ENCODE measurements around the gene COG5. TPM values are rescaled to one million over a fixed set of nuclear protein-coding genes. Genes with fewer than 3 reads are reported as not detected.

COG5 gene
- total RNA-seq, 4 donors from 2014 or later, result 39.7 to 143 (median 98.3) TPM

DNA sequence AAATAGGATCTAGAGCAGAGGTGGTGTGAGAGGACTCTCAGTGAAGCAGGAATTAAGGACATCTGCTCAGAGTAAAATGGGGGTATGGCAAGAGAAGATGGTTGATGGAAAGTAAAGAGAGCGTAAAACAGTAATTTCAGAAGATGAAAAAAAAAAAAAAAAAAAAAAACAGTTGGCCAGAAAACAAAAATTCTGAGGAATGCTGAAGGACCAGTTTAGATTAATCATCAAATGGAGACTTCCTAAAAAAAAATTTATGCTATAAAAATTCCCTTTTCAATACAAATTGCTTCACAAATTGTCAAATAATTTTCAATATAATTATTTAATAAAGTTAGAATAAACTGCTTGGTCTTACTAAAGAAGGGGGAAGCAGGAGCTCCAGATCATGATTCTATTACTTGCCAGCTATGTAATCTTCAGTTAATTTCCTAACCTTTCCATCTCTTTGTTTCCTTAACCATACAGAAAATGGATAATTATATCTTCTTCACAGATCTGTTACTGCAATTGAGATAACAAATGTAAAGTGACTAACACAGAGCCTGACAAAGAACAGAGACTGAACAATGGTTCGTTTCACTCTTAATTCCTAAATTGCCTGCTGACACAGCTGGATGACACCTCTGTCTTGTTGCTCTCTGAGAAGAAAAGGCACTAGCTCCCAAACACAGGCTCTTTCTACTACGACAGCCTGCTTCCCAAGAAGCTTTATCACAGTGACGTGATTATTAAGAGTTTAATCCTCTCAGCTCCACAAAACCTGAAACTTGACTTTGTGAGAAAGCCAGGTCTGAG lies 158.8 kb downstream of the COG5 start:
- DNase-seq, result no peak
- Histone ChIP-seq H3K27ac (no peak overlapping the region), H3K27me3 (no peaks in the 10 kb centered on the region), H3K9me3 (no peaks in the 10 kb centered on the region), H3K36me3 (no peaks in the 10 kb centered on the region), H3K4me1 (no peaks in the 10 kb centered on the region), H3K4me3 (no peak overlapping the region)
- intact Hi-C loops (cut with DNase I; ENCODE audit: low total_unique reads), result no loop called here
- TF ChIP-seq, protein P1, sequence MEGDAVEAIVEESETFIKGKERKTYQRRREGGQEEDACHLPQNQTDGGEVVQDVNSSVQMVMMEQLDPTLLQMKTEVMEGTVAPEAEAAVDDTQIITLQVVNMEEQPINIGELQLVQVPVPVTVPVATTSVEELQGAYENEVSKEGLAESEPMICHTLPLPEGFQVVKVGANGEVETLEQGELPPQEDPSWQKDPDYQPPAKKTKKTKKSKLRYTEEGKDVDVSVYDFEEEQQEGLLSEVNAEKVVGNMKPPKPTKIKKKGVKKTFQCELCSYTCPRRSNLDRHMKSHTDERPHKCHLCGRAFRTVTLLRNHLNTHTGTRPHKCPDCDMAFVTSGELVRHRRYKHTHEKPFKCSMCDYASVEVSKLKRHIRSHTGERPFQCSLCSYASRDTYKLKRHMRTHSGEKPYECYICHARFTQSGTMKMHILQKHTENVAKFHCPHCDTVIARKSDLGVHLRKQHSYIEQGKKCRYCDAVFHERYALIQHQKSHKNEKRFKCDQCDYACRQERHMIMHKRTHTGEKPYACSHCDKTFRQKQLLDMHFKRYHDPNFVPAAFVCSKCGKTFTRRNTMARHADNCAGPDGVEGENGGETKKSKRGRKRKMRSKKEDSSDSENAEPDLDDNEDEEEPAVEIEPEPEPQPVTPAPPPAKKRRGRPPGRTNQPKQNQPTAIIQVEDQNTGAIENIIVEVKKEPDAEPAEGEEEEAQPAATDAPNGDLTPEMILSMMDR (IDR thresholded peaks at IDR 0.05), result no peak
- no peak for TF ChIP-seq POLR2A (IDR thresholded peaks at IDR 0.05)

DNA sequence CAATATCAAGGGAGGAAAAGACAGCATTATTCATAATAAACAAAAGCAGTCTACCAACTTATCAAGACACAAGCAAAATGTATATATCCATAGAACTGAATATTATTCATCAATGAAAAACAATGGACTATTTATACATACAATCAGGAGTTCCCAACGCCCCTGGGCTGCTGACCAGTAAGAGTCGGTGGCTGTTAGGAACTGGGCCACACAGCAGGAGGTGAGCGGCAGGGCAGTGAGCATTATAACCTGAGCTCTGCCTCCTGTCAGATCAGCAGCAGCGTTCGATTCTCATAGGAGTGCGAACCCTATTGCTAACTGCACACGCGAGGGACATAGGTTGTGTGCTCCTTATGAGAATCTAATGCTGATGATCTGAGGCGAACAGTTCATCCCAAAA lies 165.6 kb downstream of the COG5 start:
- H3K27me3 ChIP-seq, result no peaks in the 10 kb centered on the region

DNA sequence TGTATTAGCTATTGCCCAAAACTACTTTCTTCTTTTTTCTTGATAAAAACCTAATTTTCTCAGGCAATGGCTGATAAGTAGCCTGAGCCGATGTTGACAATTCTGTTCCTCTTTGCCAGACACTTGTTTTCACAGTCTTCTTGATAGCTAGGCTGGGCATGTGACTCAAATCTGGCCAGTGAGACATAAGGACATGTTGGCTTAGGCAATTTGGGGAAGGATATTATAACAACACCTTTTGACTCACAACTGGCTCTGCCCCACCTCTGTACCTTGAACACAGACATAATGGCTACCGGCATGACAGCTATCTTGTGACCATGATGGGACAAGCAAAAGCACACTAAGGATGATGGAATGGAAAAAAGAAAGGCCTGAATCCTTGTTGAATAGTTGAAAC lies 166.7 kb downstream of the COG5 start:
- peak overlapping the region in 1 of 2 donors; percentile 72 for H3K27ac ChIP-seq
- no peaks in the 10 kb centered on the region for H3K27me3 ChIP-seq
- no peak for DNase-seq
- intact Hi-C loops (cut with DNase I; ENCODE audit: low total_unique reads), result no loop called here
- no peak for TF ChIP-seq POLR2A (IDR thresholded peaks at IDR 0.05)
- TF ChIP-seq, protein P1 (IDR thresholded peaks at IDR 0.05), result no peak
- no peak overlapping the region for H3K4me3 ChIP-seq
- H3K36me3 ChIP-seq, result no peaks in the 10 kb centered on the region
- H3K4me1 ChIP-seq, result peaks cover 0 to 16% of the 10 kb centered on the region in 2 donors
- no peaks in the 10 kb centered on the region for H3K9me3 ChIP-seq

More for the DNA sequence above, 165.6 kb downstream of the COG5 start:
- Histone ChIP-seq H3K9me3 (no peaks in the 10 kb centered on the region), H3K27ac (no peak overlapping the region), H3K36me3 (no peaks in the 10 kb centered on the region), H3K4me3 (no peak overlapping the region), H3K4me1 (peaks cover 0 to 9% of the 10 kb centered on the region in 2 donors)
- DNase-seq, result no peak
- intact Hi-C loops (cut with DNase I; ENCODE audit: low total_unique reads), result no loop called here
- no peak for TF ChIP-seq POLR2A (IDR thresholded peaks at IDR 0.05)
- TF ChIP-seq, protein P1 (IDR thresholded peaks at IDR 0.05), result no peak

DNA sequence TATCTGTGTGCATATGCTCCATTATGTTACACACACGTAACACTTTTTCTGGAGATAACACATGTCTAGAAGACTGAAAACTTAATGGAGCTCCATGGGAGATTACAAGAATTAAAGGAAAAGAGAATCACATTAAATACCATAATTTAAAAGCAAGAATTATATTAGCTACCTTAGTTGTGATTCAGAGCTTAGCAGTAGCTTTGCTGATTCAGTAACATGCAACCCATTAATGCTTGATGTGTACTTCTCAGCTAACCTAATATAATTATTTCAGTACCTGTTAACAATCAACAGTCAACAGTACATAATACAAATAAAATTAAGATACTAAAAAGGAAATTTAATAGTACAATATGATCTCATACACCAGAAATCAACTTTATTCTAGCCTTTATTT lies 167.6 kb downstream of the COG5 start:
- Histone ChIP-seq H3K4me1 (peaks cover 0 to 17% of the 10 kb centered on the region in 2 donors), H3K27ac (peak overlapping the region in 1 of 2 donors; percentile 72), H3K27me3 (no peaks in the 10 kb centered on the region), H3K36me3 (no peaks in the 10 kb centered on the region), H3K4me3 (no peak overlapping the region), H3K9me3 (no peaks in the 10 kb centered on the region)
- no peak for DNase-seq
- TF ChIP-seq, protein P1 (IDR thresholded peaks at IDR 0.05), result no peak
- TF ChIP-seq POLR2A (IDR thresholded peaks at IDR 0.05), result no peak
- intact Hi-C loops (cut with DNase I; ENCODE audit: low total_unique reads), result no loop called here

DNA sequence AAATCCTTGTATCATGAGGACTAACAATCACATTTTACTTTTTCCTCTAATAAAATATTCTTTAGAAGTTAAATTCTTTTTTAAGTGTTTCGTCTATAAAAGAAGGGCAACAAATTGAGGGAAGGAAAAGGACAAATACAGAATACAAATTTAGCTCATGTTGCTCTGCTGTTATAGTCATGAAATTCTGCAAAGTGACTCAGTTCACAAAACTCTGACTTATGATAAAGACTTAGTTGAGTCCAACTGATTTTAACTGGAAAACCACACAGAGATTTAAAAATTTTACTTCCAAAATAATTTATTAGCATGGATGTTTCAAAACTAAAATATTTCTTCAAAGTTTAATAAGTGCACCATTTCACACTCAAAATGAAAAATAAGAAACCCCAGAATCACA lies 168.9 kb downstream of the COG5 start:
- TF ChIP-seq, protein P1 (IDR thresholded peaks at IDR 0.05), result no peak
- TF ChIP-seq POLR2A (IDR thresholded peaks at IDR 0.05), result no peak
- peaks cover 0 to 17% of the 10 kb centered on the region in 2 donors for H3K4me1 ChIP-seq
- no peak for DNase-seq
- no peak overlapping the region for H3K4me3 ChIP-seq
- no peaks in the 10 kb centered on the region for H3K9me3 ChIP-seq
- H3K36me3 ChIP-seq, result no peaks in the 10 kb centered on the region
- H3K27ac ChIP-seq, result peak overlapping the region; percentile 72 to 73
- no peaks in the 10 kb centered on the region for H3K27me3 ChIP-seq
- intact Hi-C loops (cut with DNase I; ENCODE audit: low total_unique reads), result no loop called here
